ENCODE measurements around the gene CDH13.

- no peak for TF ChIP-seq ATF7 (IDR thresholded peaks at IDR 0.05)
- no peak for TF ChIP-seq RBM39 (optimal IDR thresholded peaks at IDR 0.05; ENCODE audit: low read depth, low read length)
- TF ChIP-seq CHD7 (IDR thresholded peaks at IDR 0.05; ENCODE audit: low read depth, low read length): no peak
- no peak for TF ChIP-seq RNF2 (IDR thresholded peaks at IDR 0.05)
Observed at GRCh38 chr16:83390759-83391158, 764.0 kb downstream of the CDH13 start.

All from K562 (cell line).